Panc1 (cell line): ENCODE measurements around the gene TJAP1. TPM values are rescaled to one million over a fixed set of nuclear protein-coding genes. Genes with fewer than 3 reads are reported as not detected.
A peak's percentile ranks its signal among the peaks of the same experiment; 100 is the strongest.

Source experiments
- ATAC-seq: fragments of 200-7000 bp; cut with Tn5 transposase; 2 replicates; pipeline ENCODE4 v1.9.1; 2020; ENCODE audit warnings: mild to moderate bottlenecking, moderate library complexity
- BruUV-seq: library from RNA; stranded (reverse); fragments of 400-500 nt; replicated peaks from 2 replicates; lab custom pipeline; 2021; lab: Mats Ljungman, UMichigan
- CTCF ChIA-PET: fragments of 300-600 bp; sonication (Branson Sonifier 250); formaldehyde crosslinking; loops from one replicate; lab custom pipeline; 2022; ENCODE audit warnings: antibody characterized with exemption; lab: Charles Lee
- POLR2A ChIA-PET: fragments of 300-600 bp; sonication (Branson Sonifier 250); formaldehyde crosslinking; loops from one replicate; lab custom pipeline; 2022; ENCODE audit warnings: antibody characterized with exemption; lab: Charles Lee
- DNase-seq: peaks from one replicate; pipeline ENCODE4 v3.0.0-alpha.2; 2010; ENCODE audit warnings: low read depth, low spot score
- H3K27ac ChIP-seq: 2 replicates; pipeline ENCODE4 v1.5.1; 2011; ENCODE audit warnings: mild to moderate bottlenecking, low read length, inconsistent platforms
- H3K27me3 ChIP-seq: fragments of 200-500 bp; sonication (Bioruptor generic); 2 replicates; pipeline ENCODE4 v1.6.0; 2014; ENCODE audit warnings: low read length, inconsistent platforms; ENCODE audit not compliant: control insufficient read depth, insufficient read depth
- H3K36me3 ChIP-seq: fragments of 200-500 bp; sonication (Bioruptor generic); 2 replicates; pipeline ENCODE4 v1.5.1; 2014; ENCODE audit warnings: inconsistent platforms, mild to moderate bottlenecking, low read length, moderate library complexity; ENCODE audit not compliant: control insufficient read depth, insufficient read depth
- H3K4me1 ChIP-seq: 2 replicates; pipeline ENCODE4 v1.5.1; 2011; ENCODE audit warnings: inconsistent platforms, mild to moderate bottlenecking, low read length, moderate library complexity; ENCODE audit not compliant: control insufficient read depth, insufficient read depth
- H3K4me3 ChIP-seq, 2 experiments: 2 replicates each; pipeline ENCODE4 v1.5.1; 2011 to 2012; ENCODE audit warnings: low read depth in 2 of 2, low read length in 2 of 2, mild to moderate bottlenecking in 2 of 2, inconsistent platforms in 1 of 2, moderate library complexity in 1 of 2
- H3K9me3 ChIP-seq: fragments of 200-500 bp; sonication (Bioruptor generic); 2 replicates; pipeline ENCODE4 v1.5.1; 2014; ENCODE audit warnings: low read depth, mild to moderate bottlenecking, inconsistent platforms, low read length, moderate library complexity; ENCODE audit not compliant: control insufficient read depth, insufficient read depth
- CTCF ChIP-seq: fragments of 450-650 bp; IDR thresholded peaks from 2 replicates; pipeline ENCODE4 v1.5.1; 2017; ENCODE audit warnings: mild to moderate bottlenecking
- POLR2AphosphoS5 ChIP-seq: IDR thresholded peaks from 2 replicates; pipeline ENCODE4 v1.6.1; 2012; ENCODE audit warnings: mild to moderate bottlenecking, low read depth, low read length, moderate library complexity
- REST ChIP-seq, 2 experiments: IDR thresholded peaks; 2 replicates each; pipeline ENCODE4 v1.6.1; 2011 to 2012; ENCODE audit warnings: low read depth in 2 of 2, control low read depth in 1 of 2, low read length in 1 of 2, mild to moderate bottlenecking in 1 of 2, moderate library complexity in 1 of 2; ENCODE audit not compliant: insufficient read depth in 1 of 2
- SIN3A ChIP-seq: IDR thresholded peaks from 2 replicates; pipeline ENCODE4 v1.6.1; 2012; ENCODE audit warnings: low read depth, mild to moderate bottlenecking, low read length, moderate library complexity, borderline replicate concordance; ENCODE audit not compliant: insufficient read depth
- TCF7L2 ChIP-seq: IDR thresholded peaks from 2 replicates; pipeline ENCODE4 v1.6.1; 2011; ENCODE audit warnings: mild to moderate bottlenecking, low read depth, low read length, inconsistent platforms
- in situ Hi-C: cut with HindIII; loops from 2 replicates; pipeline ENCODE4 v1.10.0; 2016; ENCODE audit warnings: low sequenced_read_pairs, low pct_unique_long_range_greater_than_20kb
- intact Hi-C: fragments of 100-400 bp; cut with micrococcal nuclease; formaldehyde crosslinking; loops from one replicate; pipeline ENCODE4 v1.10.0; 2022; ENCODE audit not compliant: unreplicated experiment
- total RNA-seq: library from RNA; stranded (reverse); gene quantifications from one replicate; pipeline ENCODE4 v1.2.1, GENCODE V29; 2021; ENCODE audit not compliant: unreplicated experiment

TJAP1 gene
- total RNA-seq, 1 experiment from 2014 or later, result 42.7 TPM

- Histone ChIP-seq H3K4me3 (no peak overlapping the region), H3K27ac (no peak overlapping the region), H3K27me3 (no peaks in the 10 kb centered on the region), H3K36me3 (no peaks in the 10 kb centered on the region), H3K4me1 (peaks cover 19% of the 10 kb centered on the region), H3K9me3 (no peaks in the 10 kb centered on the region)
- ChIA-PET CTCF (no interaction called here), POLR2A (no interaction called here)
- intact Hi-C loops, result no loop called here
- DNase-seq (no peak), ATAC-seq (no peak)
- in situ Hi-C loops, result no loop called here
- TF ChIP-seq REST (IDR thresholded peaks at IDR 0.05; ENCODE audit: insufficient read depth in 1 of 2, low read depth in 2 of 2, low read length in 1 of 2), result peak in 1 of 2 experiments; percentile 42; a peak in 1 of 4 replicates
- TF ChIP-seq POLR2AphosphoS5, result no peak
- TF ChIP-seq CTCF, result no peak
- TF ChIP-seq SIN3A, result no peak
- TF ChIP-seq TCF7L2, result no peak
- no TSS peak for BruUV-seq
These were observed 15.3 kb downstream of the TJAP1 start for GRCh38 chr6:43492673-43493072.

GRCh38 chr6:43493230-43493629 lies 15.9 kb downstream of the TJAP1 start:
- intact Hi-C loops, result no loop called here
- DNase-seq (no peak), ATAC-seq (no peak)
- POLR2A ChIA-PET, result interaction anchor here (0.6 kb wide), 1 partner anchor 322 kb away, joined by 3 read pairs; no protein-coding TSS in a partner anchor
- Histone ChIP-seq H3K4me3 (no peak overlapping the region), H3K27me3 (no peaks in the 10 kb centered on the region), H3K36me3 (no peaks in the 10 kb centered on the region), H3K9me3 (no peaks in the 10 kb centered on the region), H3K4me1 (peaks cover 19% of the 10 kb centered on the region), H3K27ac (no peak overlapping the region)
- in situ Hi-C loops, result no loop called here
- CTCF ChIA-PET, result interaction anchor here (0.5 kb wide), 1 partner anchor 35 kb away, joined by 3 read pairs; no protein-coding TSS in a partner anchor
- no TSS peak for BruUV-seq
- TF ChIP-seq REST (IDR thresholded peaks at IDR 0.05; ENCODE audit: insufficient read depth in 1 of 2, low read depth in 2 of 2, low read length in 1 of 2) (no peak), TCF7L2 (no peak), CTCF (no peak), SIN3A (no peak), POLR2AphosphoS5 (no peak)
